GM12878 (cell line): Measurements from ENCODE around the gene NMNAT3. TPM values are rescaled to one million over a fixed set of nuclear protein-coding genes. Genes with fewer than 3 reads are reported as not detected.

Experiments used
- ATAC-seq: fragments of 200-7000 bp; cut with Tn5 transposase; 3 replicates; pipeline ENCODE4 v1.9.1; 2020; ENCODE audit warnings: mild to moderate bottlenecking, moderate library complexity
- BruUV-seq: library from RNA; stranded (reverse); fragments of 400-500 nt; replicated peaks from 2 replicates; lab custom pipeline; 2021; lab: Mats Ljungman, UMichigan
- CTCF ChIA-PET: fragments of 300-600 bp; sonication (Branson Sonifier 250); formaldehyde crosslinking; extraction: SDS; loops from one replicate; lab custom pipeline; 2021; ENCODE audit warnings: inconsistent platforms; lab: Yijun Ruan, JAX
- POLR2A ChIA-PET: fragments of 350-600 bp; formaldehyde crosslinking; extraction: SDS; loops from one replicate; lab custom pipeline; 2021; ENCODE audit warnings: inconsistent platforms; lab: Charles Lee
- RAD21 ChIA-PET: fragments of 300-600 bp; sonication (Branson Sonifier 250); formaldehyde crosslinking; loops from one replicate; lab custom pipeline; 2023; ENCODE audit warnings: antibody characterized with exemption; ENCODE audit not compliant: unreplicated experiment; lab: Charles Lee
- SMC1A ChIA-PET: fragments of 300-600 bp; sonication (Branson Sonifier 250); formaldehyde crosslinking; loops from one replicate; lab custom pipeline; 2023; ENCODE audit not compliant: unreplicated experiment, uncharacterized antibody; lab: Charles Lee
- DNase-seq: peaks from one replicate; pipeline ENCODE4 v3.0.0-alpha.2; 2011; ENCODE audit warnings: low read depth, low spot score
- FAIRE-seq: peaks from 3 replicates; lab custom pipeline; 2011; peaks lifted over from hg19 to GRCh38; lab: Jason Lieb, UNC
- H2AFZ ChIP-seq: 2 replicates; pipeline ENCODE4 v1.6.0; 2011; ENCODE audit warnings: low read depth, low read length, control low read depth; ENCODE audit not compliant: control insufficient read depth
- H3K27ac ChIP-seq: 2 replicates; pipeline ENCODE4 v1.5.1; 2011; ENCODE audit warnings: control low read depth; ENCODE audit not compliant: control insufficient read depth, insufficient read depth
- H3K27me3 ChIP-seq, 2 experiments: replicated peaks in 1 of 2; 2 replicates each; pipeline versions ENCODE4 v1.6.0 to v1.6.1; 2011; ENCODE audit warnings: low read length in 1 of 2; ENCODE audit not compliant: control insufficient read depth in 2 of 2, insufficient read depth in 2 of 2
- H3K36me3 ChIP-seq, 2 experiments: 2 replicates each; pipeline ENCODE4 v1.5.1; 2011; ENCODE audit warnings: low read length in 1 of 2; ENCODE audit not compliant: control insufficient read depth in 2 of 2, insufficient read depth in 2 of 2
- H3K4me1 ChIP-seq: 2 replicates; pipeline ENCODE4 v1.6.1; 2011; ENCODE audit warnings: mild to moderate bottlenecking, low read length, moderate library complexity, mixed read lengths; ENCODE audit not compliant: control insufficient read depth, insufficient read depth
- H3K4me2 ChIP-seq: 2 replicates; pipeline ENCODE4 v1.6.0; 2011; ENCODE audit warnings: control low read depth; ENCODE audit not compliant: control insufficient read depth, insufficient read depth
- H3K4me3 ChIP-seq: fragments of 200-600 bp; sonication (generic); 2 replicates; pipeline ENCODE4 v1.5.1; 2016
- H3K79me2 ChIP-seq: 2 replicates; pipeline ENCODE4 v1.6.0; 2011; ENCODE audit warnings: low read length; ENCODE audit not compliant: control insufficient read depth, insufficient read depth
- H3K9ac ChIP-seq: 2 replicates; pipeline ENCODE4 v1.8.0; 2011; ENCODE audit warnings: low read length, control low read depth, mixed read lengths; ENCODE audit not compliant: control insufficient read depth, insufficient read depth
- H3K9me3 ChIP-seq: replicated peaks from 3 replicates; pipeline ENCODE4 v1.5.1; 2011; ENCODE audit warnings: mild to moderate bottlenecking, low read length; ENCODE audit not compliant: control insufficient read depth, insufficient read depth
- H4K20me1 ChIP-seq: 2 replicates; pipeline ENCODE4 v1.6.0; 2011; ENCODE audit not compliant: control insufficient read depth, insufficient read depth
- BCLAF1 ChIP-seq: fragments of 450-650 bp; IDR thresholded peaks from 2 replicates; pipeline ENCODE4 v1.6.1; 2017; ENCODE audit warnings: antibody characterized with exemption, mild to moderate bottlenecking, moderate library complexity
- BMI1 ChIP-seq: fragments of 450-650 bp; IDR thresholded peaks from 2 replicates; pipeline ENCODE4 v1.6.1; 2016; ENCODE audit warnings: mild to moderate bottlenecking, moderate library complexity, borderline replicate concordance
- CHD1 ChIP-seq: IDR thresholded peaks from 2 replicates; pipeline ENCODE4 v1.6.1; 2012; ENCODE audit warnings: low read depth, low read length, improper control_type of control experiment
- CHD2 ChIP-seq: IDR thresholded peaks from 2 replicates; pipeline ENCODE4 v1.6.1; 2011; ENCODE audit warnings: low read depth, low read length, improper control_type of control experiment, borderline replicate concordance
- ELK1 ChIP-seq: IDR thresholded peaks from 2 replicates; pipeline ENCODE4 v1.6.1; 2012; ENCODE audit warnings: low read depth, low read length, improper control_type of control experiment
- MTA3 ChIP-seq: IDR thresholded peaks from 2 replicates; pipeline ENCODE4 v1.6.1; 2012; ENCODE audit warnings: low read length, inconsistent platforms, borderline replicate concordance
- NFYA ChIP-seq: IDR thresholded peaks from 2 replicates; pipeline ENCODE4 v1.6.1; 2011; ENCODE audit warnings: low read depth, mild to moderate bottlenecking, low read length, improper control_type of control experiment, borderline replicate concordance
- RAD21 ChIP-seq: IDR thresholded peaks from 2 replicates; pipeline ENCODE4 v1.6.1; 2011; ENCODE audit warnings: mild to moderate bottlenecking, low read depth, low read length, moderate library complexity; ENCODE audit not compliant: insufficient read depth
- RBBP5 ChIP-seq: fragments of 200-600 bp; sonication (generic); conservative IDR thresholded peaks from 2 replicates; pipeline ENCODE4 v1.6.1; 2016
- SIN3A ChIP-seq: IDR thresholded peaks from 2 replicates; pipeline ENCODE4 v1.6.1; 2012; ENCODE audit warnings: low read depth, low read length, improper control_type of control experiment
- SREBF2 ChIP-seq: IDR thresholded peaks from 2 replicates; pipeline ENCODE4 v1.6.1; 2012; ENCODE audit warnings: mild to moderate bottlenecking, low read length
- ZNF622 ChIP-seq: fragments of 450-650 bp; IDR thresholded peaks from 2 replicates; pipeline ENCODE4 v1.6.1; 2017; ENCODE audit warnings: mild to moderate bottlenecking, inconsistent platforms
- ZZZ3 ChIP-seq: IDR thresholded peaks from 2 replicates; pipeline ENCODE4 v1.6.1; 2011; ENCODE audit warnings: low read depth; ENCODE audit not compliant: control insufficient read depth, insufficient read length
- WGBS: methylation state at CpG from one replicate; pipeline ENCODE4 v1.1.6; 2016; ENCODE audit warnings: low lambda C conversion rate; ENCODE audit not compliant: insufficient replicate concordance, insufficient coverage; ENCODE audit errors: missing lambda C conversion rate; 5-methylcytosine and 5-hydroxymethylcytosine counted together
- in situ Hi-C: fragments of 300-500 bp; cut with MboI; formaldehyde crosslinking; loops from 9 replicates; pipeline ENCODE4 v1.14.3; 2018; ENCODE audit warnings: mixed read lengths
- intact Hi-C: fragments of 100-400 bp; cut with micrococcal nuclease; formaldehyde crosslinking; loops from one replicate; pipeline ENCODE4 v1.14.2; 2022; ENCODE audit not compliant: unreplicated experiment
- polyA plus RNA-seq, 11 experiments: library from polyadenylated mRNA; depleted of rRNA in 4 of 11; unstranded in 6 of 11; stranded (reverse) in 5 of 11; fragments of >200 nt; fragmentation: Nextera tagmentation in 4 of 11; fragmentation: Illumina TruSeq in 1 of 11; extraction: Ambion mirVana in 4 of 11; extraction: Trizol in 1 of 11; gene quantifications; 1 replicate in 1 of 11; 2 replicates in 10 of 11; pipeline versions ENCODE4 v1.2.1 to v1.2.3, GENCODE V29; 2011 to 2016; ENCODE audit warnings: inconsistent platforms in 2 of 11, missing spikeins in 2 of 11, low read depth in 1 of 11
- total RNA-seq, 4 experiments: library from RNA; depleted of rRNA in 3 of 4; stranded (reverse); fragments of >200 nt in 3 of 4; fragmentation: Illumina TruSeq in 1 of 4; extraction: Trizol in 1 of 4; gene quantifications; 2 replicates each; pipeline versions ENCODE4 v1.2.1 to v1.2.3, GENCODE V29; 2013 to 2021
- TF ChIP-seq, protein P1 (sequence below): fragments of 450-650 bp; conservative IDR thresholded peaks from 2 replicates; pipeline ENCODE4 v1.6.1; 2017; ENCODE audit warnings: mild to moderate bottlenecking, moderate library complexity

The NMNAT3 gene
- total and polyA plus RNA-seq, 10 of the 15 experiments (the other 5 are each of a cell fraction or from before 2014, with no cell fraction given), result under 0.01 to 0.92 (median 0.08) TPM; not detected in 4

GRCh38 chr3:139608924-139609323 is 68.8 kb downstream of the NMNAT3 start:
- FAIRE-seq (no peak), DNase-seq (no peak), ATAC-seq (no peak)
- BruUV-seq, result no TSS peak
- intact Hi-C loops, result no loop called here
- H3K9me3 ChIP-seq, result no peaks in the 10 kb centered on the region
- H3K79me2 ChIP-seq, result no peaks in the 10 kb centered on the region
- no peak overlapping the region for H3K27ac ChIP-seq
- H3K4me1 ChIP-seq, result no peaks in the 10 kb centered on the region
- WGBS, result 0% methylated on average over 3 of the region's 3 CpGs
- no peak overlapping the region for H3K4me3 ChIP-seq
- TF ChIP-seq SREBF2 (no peak), CHD2 (no peak), ZZZ3 (no peak)
- H2AFZ ChIP-seq, result no peak overlapping the region
- no peaks in the 10 kb centered on the region for H3K36me3 ChIP-seq
- H4K20me1 ChIP-seq, result no peaks in the 10 kb centered on the region
- POLR2A ChIA-PET, result no interaction called here
- CTCF ChIA-PET, result no interaction called here
- in situ Hi-C loops, result no loop called here
- SMC1A ChIA-PET, result no interaction called here
- no peak overlapping the region for H3K4me2 ChIP-seq
- no peaks in the 10 kb centered on the region for H3K27me3 ChIP-seq
- no peak overlapping the region for H3K9ac ChIP-seq
- RAD21 ChIA-PET, result no interaction called here

- RAD21 ChIA-PET, result no interaction called here
- FAIRE-seq (no peak), DNase-seq (no peak), ATAC-seq (no peak)
- Histone ChIP-seq H3K9me3 (no peaks in the 10 kb centered on the region), H3K27ac (no peak overlapping the region), H3K4me3 (no peak overlapping the region), H4K20me1 (no peaks in the 10 kb centered on the region), H3K9ac (no peak overlapping the region), H3K27me3 (no peaks in the 10 kb centered on the region), H3K4me1 (no peaks in the 10 kb centered on the region), H3K36me3 (no peaks in the 10 kb centered on the region), H3K79me2 (no peaks in the 10 kb centered on the region), H2AFZ (no peak overlapping the region), H3K4me2 (no peak overlapping the region)
- SMC1A ChIA-PET, result no interaction called here
- in situ Hi-C loops, result no loop called here
- CTCF ChIA-PET, result no interaction called here
- WGBS, result 33% methylated on average over 3 of the region's 3 CpGs
- BruUV-seq, result no TSS peak
- intact Hi-C loops, result no loop called here
- POLR2A ChIA-PET, result no interaction called here
- TF ChIP-seq CHD1 (no peak), NFYA (no peak), ZNF622 (no peak), RBBP5 (no peak), RAD21 (no peak), BCLAF1 (no peak), ELK1 (no peak), MTA3 (no peak), SIN3A (no peak), BMI1 (no peak)
- TF ChIP-seq, protein P1, sequence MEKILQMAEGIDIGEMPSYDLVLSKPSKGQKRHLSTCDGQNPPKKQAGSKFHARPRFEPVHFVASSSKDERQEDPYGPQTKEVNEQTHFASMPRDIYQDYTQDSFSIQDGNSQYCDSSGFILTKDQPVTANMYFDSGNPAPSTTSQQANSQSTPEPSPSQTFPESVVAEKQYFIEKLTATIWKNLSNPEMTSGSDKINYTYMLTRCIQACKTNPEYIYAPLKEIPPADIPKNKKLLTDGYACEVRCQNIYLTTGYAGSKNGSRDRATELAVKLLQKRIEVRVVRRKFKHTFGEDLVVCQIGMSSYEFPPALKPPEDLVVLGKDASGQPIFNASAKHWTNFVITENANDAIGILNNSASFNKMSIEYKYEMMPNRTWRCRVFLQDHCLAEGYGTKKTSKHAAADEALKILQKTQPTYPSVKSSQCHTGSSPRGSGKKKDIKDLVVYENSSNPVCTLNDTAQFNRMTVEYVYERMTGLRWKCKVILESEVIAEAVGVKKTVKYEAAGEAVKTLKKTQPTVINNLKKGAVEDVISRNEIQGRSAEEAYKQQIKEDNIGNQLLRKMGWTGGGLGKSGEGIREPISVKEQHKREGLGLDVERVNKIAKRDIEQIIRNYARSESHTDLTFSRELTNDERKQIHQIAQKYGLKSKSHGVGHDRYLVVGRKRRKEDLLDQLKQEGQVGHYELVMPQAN, result no peak
These were observed 69.7 kb downstream of the NMNAT3 start for GRCh38 chr3:139608108-139608380.
